ENCODE results near the gene MIB2.
"Not testable (repeated sequence)": the region's sequence is repeated elsewhere in the genome, so short reads cannot be mapped to it uniquely, and the experiment has no call there.

Gene MIB2

DNA sequence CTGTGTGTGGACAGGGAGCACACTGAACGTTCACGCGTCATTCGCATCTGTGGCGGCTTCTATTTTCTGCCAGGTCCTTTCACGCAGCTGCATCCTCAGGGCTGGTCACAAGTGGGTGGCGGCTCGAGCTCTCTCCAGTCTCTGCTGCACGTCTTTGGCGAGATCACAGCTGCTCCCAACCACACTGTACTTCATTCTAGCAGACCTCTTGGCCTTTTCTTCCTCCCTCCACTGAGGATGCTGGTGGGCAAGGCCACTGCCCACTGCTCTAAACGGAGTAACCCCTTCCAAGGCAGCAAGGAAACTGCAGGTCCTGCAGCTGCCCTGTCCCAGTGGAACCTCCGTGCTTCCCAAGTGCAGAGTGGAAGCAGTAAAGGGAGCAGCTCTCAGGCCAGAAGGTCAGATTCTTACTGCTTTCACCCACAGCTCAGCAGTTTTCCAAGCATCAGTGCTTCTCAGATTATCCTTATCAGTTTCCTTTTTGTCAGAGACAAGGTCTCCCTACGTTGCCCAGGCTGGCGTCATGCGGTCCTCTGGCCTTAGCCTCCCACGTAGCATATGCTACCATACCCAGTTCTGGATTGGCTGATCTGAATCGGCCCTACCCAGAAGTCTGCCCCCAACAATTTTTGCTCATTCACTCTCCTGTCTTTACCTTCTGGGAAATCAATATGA lies 32.4 kb downstream of the MIB2 start:
- in situ Hi-C loops (cut with HindIII; ENCODE audit: low pct_unique_long_range_greater_than_20kb, low sequenced_read_pairs); DNase-seq (ENCODE audit: low read depth in 1 of 2, low spot score in 1 of 2): not testable (repeated sequence)

DNA sequence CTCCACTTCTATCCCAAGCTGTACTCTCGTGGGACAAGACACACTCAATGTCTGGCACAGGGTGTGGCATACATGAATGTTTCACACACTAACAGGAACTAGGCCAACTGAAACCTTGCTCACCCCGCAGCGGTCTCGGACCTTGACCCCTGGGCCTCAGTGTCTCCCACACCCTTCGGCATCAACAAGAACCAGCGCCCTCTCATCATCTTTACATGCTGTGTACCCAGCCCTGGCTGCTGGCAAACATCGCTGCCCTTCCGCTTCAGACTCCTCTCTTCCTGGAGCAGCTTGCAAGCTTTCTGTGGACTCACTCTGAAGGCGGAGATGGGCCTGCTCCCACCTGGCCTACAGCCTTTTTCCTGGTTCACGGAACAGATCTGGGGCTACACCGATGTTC lies 33.0 kb downstream of the MIB2 start:
- DNase-seq (ENCODE audit: low read depth in 1 of 2, low spot score in 1 of 2); in situ Hi-C loops (cut with HindIII; ENCODE audit: low pct_unique_long_range_greater_than_20kb, low sequenced_read_pairs): not testable (repeated sequence)

DNA sequence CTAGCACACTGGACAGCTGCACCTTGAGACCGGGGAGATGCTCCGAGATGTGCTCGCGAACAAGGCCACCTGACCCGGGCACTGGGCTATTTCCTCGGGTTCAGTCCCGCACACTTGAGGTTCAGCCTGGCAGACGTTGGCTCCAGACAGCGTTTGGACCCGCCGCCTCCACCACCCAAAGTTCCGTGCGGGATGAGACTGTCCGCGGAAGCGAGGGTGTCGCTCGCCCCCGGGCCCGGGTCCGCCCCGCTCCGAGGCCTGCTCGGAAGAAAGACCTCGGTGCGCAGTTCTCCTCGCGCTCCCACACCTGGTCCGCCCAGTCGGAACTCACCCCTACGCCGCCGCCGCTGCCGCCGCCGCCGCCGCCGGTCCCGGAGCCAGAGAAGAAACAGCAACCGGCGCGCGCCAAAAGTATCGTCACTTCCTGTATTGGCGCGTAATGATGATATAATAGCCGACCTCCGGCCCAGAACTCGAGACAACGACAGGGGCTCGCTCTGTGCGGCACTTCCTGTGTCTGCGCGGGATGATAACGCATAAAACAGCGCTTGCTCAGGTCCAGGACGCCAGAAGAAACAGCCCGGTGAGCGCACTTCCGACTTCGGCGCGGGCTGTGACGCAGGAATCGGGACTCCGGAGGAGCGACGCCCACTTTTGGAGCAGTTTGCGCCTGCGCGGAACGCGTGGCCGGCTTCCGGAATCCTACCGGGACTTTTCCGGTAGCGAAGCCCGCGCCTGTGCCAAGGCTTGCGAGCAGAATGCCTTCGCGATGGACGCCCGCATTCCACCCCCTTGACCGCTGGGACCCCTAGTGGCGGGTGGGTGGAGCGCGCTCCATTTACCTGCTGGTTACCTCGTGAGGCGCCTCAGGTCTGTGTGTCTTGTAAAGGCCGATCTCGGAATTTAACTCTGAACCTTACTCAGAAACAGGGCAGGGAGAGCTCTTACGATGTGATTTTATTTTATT lies 43.6 kb downstream of the MIB2 start, which contains the start of gene CDK11B:
Gene CDK11B, minus strand, starts transcription at position 422 of the 967 bp plus-strand sequence. CDS start 1,519 bp downstream, outside the sequence.
- DNase-seq (ENCODE audit: low read depth in 1 of 2, low spot score in 1 of 2) = peak; percentile 87 to 98
- in situ Hi-C loops (cut with HindIII; ENCODE audit: low pct_unique_long_range_greater_than_20kb, low sequenced_read_pairs) = not testable (repeated sequence)

DNA sequence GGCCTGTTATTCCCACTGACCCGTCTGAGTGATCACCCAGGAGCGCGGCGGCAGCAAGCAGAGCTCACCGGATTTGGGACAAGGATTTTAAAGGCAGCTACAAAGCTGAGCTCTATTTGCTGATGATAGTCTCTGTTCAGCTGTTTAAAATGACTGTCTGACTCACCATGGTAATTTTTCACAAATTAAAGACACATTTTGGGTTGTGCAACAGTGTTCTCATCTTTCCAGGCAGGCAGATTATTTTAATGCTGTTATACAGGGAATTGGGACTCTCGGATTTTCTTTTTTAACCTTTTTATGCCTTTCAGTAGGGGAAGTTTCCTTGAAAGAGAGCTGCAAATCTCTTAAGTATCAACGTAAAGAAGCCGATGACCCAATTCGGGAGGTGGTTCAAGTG lies 47.1 kb downstream of the MIB2 start:
- in situ Hi-C loops (cut with HindIII; ENCODE audit: low pct_unique_long_range_greater_than_20kb, low sequenced_read_pairs); DNase-seq (ENCODE audit: low read depth in 1 of 2, low spot score in 1 of 2): not testable (repeated sequence)

DNA sequence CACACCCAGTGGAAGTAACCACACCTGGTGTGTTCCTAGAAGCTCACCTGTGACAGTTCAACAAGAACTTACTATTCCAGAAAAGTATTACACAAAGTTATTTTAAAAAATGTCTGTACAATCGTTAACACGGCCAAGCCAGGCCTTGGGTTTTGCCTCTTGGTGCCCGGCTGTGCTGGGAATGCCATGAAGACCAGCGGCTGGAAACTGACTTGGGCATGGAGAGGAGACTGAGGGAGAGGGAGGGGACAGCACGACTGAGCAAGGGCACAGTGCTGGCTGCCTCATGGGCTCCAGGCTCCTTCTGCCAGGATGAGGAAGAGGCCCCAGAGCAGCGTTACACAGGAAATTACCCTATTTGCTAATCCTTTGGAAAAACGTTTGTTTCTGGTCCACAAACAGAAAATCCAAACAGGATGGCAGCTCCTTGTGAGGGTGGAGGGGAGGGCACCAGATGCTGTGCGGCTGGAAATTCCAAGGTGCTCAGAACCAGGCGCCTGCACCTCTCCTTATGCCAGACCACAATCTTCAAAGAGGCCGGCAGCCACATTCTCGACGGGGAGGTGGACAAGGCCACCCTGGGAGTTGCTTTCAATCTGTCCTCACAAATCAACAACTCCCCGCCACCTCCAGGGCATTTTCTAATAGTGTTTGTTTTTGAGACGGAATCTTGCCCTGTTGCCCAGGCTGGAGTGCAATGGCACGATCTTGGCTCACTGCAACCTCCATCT lies 47.7 kb downstream of the MIB2 start:
- in situ Hi-C loops (cut with HindIII; ENCODE audit: low pct_unique_long_range_greater_than_20kb, low sequenced_read_pairs); DNase-seq (ENCODE audit: low read depth in 1 of 2, low spot score in 1 of 2): not testable (repeated sequence)

DNA sequence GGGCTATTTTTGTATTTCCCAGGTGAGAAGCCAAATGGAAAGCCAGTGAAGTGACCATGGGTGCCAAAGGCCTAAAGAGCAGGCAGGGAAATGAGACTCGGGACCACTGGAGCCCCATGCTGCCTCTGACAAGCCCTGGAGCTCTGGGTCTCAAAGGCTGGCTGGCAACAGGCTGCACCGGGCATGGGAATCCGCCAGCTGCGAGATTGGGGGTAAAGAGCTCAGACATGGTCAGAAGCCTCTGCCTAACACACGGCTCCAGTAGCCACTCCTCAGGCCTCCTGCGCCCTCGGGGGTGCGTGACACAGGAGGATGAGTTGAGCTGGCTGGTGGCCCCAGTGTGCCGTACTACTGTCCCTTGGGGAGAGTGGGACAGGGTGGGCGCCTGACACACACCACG lies 49.0 kb downstream of the MIB2 start:
- DNase-seq (ENCODE audit: low read depth in 1 of 2, low spot score in 1 of 2); in situ Hi-C loops (cut with HindIII; ENCODE audit: low pct_unique_long_range_greater_than_20kb, low sequenced_read_pairs): not testable (repeated sequence)

DNA sequence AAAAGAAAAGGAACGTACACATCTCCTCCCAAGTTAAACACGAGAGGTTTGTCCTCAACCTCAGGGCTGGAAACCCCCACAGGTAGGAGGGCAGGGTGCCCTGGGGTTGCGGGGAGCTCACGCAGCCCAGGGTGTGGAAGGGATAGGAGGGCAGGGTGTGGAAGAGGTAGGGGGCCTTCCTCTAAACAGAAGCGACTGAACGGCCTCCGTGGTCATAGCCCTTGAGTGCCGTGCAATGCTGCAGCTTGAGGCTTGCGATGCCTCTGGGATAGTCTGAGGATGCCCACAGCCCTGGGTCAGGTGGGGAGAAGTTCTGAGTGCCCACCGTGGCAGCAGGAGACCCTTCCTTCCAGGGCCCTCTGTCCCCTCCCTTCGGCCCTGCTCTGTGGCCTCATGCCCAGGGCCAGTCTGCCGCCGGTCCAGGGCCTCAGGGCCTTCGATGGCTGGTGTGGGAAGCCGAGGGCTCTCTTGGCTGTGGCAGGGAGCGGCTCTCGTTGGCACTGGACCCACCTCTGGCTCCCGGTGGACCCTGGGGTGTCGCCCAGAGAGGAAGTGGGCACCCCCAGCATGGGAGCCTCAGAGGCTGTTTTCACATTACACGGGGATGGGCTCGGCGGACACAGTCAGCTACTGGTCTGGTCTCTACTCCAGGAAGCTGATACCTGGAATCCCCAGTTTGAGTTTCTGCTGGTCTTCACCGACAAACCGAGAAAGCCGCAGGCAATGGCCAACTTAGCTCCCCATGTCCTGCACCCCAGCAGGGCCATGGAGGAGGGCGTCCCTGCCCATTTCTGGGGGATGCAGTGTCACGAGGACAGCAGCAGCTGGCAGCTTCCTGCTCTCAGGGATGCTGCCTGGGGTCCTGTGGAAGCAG lies 49.9 kb downstream of the MIB2 start:
- in situ Hi-C loops (cut with HindIII; ENCODE audit: low pct_unique_long_range_greater_than_20kb, low sequenced_read_pairs) = no loop called here
- no peak for DNase-seq (ENCODE audit: low read depth in 1 of 2, low spot score in 1 of 2)
- no peak for TF ChIP-seq JUND (IDR thresholded peaks at IDR 0.05; ENCODE audit: low read depth)

DNA sequence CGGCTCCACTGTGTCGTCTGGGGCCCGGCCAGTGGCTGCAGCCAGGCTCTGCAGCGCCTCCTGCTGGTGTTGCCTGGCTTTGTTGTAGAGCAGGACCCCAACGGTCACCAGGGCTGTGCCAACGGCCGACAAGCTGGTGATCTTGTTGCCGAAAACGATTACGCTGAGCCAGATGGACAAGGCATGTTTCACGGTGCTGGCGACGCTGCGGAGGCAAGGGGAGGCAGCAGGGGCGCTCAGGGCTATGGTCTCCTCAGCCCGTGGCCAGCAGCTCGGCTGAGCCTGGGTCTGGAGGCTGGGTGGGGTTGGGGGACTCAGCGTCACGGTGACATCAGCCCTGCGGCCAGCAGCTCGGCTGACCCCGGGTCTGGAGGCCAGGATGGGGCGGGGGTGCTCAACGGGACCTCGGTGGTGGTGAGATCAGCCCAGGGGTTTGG lies 50.5 kb downstream of the MIB2 start:
- DNase-seq (ENCODE audit: low read depth in 1 of 2, low spot score in 1 of 2) = no peak
- in situ Hi-C loops (cut with HindIII; ENCODE audit: low pct_unique_long_range_greater_than_20kb, low sequenced_read_pairs) = no loop called here
- no peak for TF ChIP-seq JUND (IDR thresholded peaks at IDR 0.05; ENCODE audit: low read depth)

DNA sequence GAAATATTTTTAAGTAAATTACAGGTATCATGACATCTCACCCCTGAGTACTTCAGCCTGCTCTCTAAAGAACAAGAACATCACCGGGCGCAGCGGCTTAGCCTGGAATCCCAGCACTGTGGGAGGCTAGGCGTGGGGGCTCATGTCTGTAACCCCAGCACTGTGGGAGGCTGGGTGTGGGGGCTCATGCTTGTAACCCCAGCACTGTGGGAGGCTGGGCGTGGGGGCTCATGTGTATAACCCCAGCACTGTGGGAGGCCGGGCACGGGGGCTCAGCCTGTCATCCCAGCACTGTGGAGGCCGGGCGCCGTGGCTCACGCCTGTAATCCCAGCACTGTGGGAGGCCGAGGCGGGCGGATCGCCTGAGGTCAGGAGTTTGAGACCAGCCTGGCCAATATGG lies 51.2 kb downstream of the MIB2 start:
- in situ Hi-C loops (cut with HindIII; ENCODE audit: low pct_unique_long_range_greater_than_20kb, low sequenced_read_pairs) = no loop called here
- no peak for TF ChIP-seq JUND (IDR thresholded peaks at IDR 0.05; ENCODE audit: low read depth)
- no peak for DNase-seq (ENCODE audit: low read depth in 1 of 2, low spot score in 1 of 2)

DNA sequence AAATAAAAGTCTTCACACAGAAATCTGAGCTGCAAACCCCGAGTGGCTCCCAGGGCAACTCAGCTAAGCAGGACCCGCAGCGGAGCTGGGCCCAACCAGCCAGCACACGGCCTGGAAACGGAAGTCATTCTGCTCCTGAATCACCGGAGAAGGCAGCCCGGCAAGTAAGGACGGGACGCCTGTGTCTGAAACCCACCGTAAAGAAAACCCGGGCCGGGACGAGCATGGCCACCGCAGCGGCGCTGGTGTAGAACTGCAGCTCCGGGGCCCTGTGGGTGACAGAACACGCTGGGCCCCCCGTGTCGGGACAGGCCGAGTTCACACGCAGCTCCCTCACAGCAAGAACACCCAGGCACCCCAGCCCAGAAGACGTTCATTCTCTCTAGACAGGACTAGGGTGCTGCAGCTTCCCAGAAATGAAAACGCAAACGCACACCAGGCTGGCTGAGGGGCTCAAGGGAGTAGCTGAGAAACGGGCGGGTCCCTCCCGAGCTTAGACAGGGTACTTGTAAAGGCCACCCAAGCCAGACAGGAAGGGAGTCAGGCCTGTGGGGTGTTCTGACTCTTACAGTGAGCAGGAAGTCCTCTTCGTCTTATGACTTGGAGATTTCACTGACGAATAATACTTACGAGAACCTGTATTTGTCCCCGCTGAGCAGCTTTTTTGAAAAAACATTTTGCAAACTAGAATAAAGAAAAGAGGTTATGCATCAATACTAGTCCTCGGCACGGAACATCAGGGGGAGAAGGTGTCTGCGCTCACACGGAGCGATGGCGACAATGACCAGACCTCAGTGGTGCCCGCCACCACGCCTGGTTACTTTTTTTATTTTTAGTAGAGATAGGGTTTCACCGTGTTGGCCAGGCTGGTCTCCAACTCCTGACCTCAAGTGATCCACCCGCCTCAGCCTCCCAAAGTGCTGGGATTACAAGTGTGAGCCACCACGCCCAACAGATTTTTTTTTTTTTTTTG lies 54.5 kb downstream of the MIB2 start:
- in situ Hi-C loops (cut with HindIII; ENCODE audit: low pct_unique_long_range_greater_than_20kb, low sequenced_read_pairs) = no loop called here
- DNase-seq (ENCODE audit: low read depth in 1 of 2, low spot score in 1 of 2) = no peak
- TF ChIP-seq JUND (IDR thresholded peaks at IDR 0.05; ENCODE audit: low read depth) = no peak

DNA sequence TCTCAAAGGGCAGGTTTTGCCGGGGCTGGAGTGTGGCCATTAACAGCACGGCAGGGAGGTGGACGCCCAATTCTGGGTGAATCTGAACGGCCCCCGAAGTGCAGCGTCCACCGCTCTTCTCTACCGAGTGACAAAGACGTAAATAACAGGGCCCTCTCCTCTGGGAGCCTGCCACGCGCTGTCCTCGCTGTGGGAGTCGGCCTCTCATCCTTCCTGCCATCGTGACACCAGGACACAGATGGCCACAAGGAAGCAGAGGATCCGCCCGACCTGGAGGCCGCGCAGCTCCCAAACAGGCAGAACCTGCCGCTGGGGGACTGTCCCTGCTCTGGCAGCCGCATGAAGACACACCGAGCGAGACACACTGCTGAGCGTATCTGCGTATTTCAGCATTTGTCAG lies 55.6 kb downstream of the MIB2 start:
- TF ChIP-seq JUND (IDR thresholded peaks at IDR 0.05; ENCODE audit: low read depth) = no peak
- in situ Hi-C loops (cut with HindIII; ENCODE audit: low pct_unique_long_range_greater_than_20kb, low sequenced_read_pairs) = no loop called here
- no peak for DNase-seq (ENCODE audit: low read depth in 1 of 2, low spot score in 1 of 2)

All from T47D (cell line).